GM23338 (cell line): ENCODE data around the gene CLC. TPM values are rescaled to one million over a fixed set of nuclear protein-coding genes. Genes with fewer than 3 reads are reported as not detected.

ENCODE experiments used
- ATAC-seq: fragments of 200-7000 bp; cut with Tn5 transposase; 3 replicates; pipeline ENCODE4 v1.9.1; 2020
- DNase-seq: peaks from one replicate; pipeline ENCODE4 v3.0.0-alpha.2; 2015; ENCODE audit warnings: low spot score
- H2AFZ ChIP-seq: fragments of 200-600 bp; sonication (generic); 2 replicates; pipeline ENCODE4 v1.8.0; 2016; ENCODE audit warnings: antibody characterized with exemption, mild to moderate bottlenecking, moderate library complexity
- H3F3A ChIP-seq: fragments of 200-600 bp; sonication (generic); replicated peaks from 2 replicates; pipeline ENCODE4 v1.8.0; 2017; ENCODE audit warnings: antibody characterized with exemption, mixed run types, low read depth
- H3K27ac ChIP-seq: fragments of 200-600 bp; sonication (generic); 2 replicates; pipeline ENCODE4 v1.6.1; 2016; ENCODE audit warnings: low read depth
- H3K27me3 ChIP-seq: fragments of 200-600 bp; sonication (generic); 2 replicates; pipeline ENCODE4 v1.8.0; 2016; ENCODE audit warnings: mild to moderate bottlenecking, mixed run types, moderate library complexity; ENCODE audit not compliant: insufficient read depth
- H3K36me3 ChIP-seq: fragments of 200-600 bp; sonication (generic); 2 replicates; pipeline ENCODE4 v1.8.0; 2016; ENCODE audit warnings: mild to moderate bottlenecking; ENCODE audit not compliant: insufficient read depth
- H3K4me1 ChIP-seq: fragments of 200-600 bp; sonication (generic); 2 replicates; pipeline ENCODE4 v1.8.0; 2016; ENCODE audit warnings: mild to moderate bottlenecking, moderate library complexity; ENCODE audit not compliant: insufficient read depth
- H3K4me2 ChIP-seq: fragments of 200-600 bp; sonication (generic); 2 replicates; pipeline ENCODE4 v1.7.1; 2017; ENCODE audit warnings: mixed run types
- H3K4me3 ChIP-seq: fragments of 200-600 bp; sonication (generic); 2 replicates; pipeline ENCODE4 v1.6.1; 2016; ENCODE audit warnings: mixed run types
- H3K79me2 ChIP-seq: fragments of 200-600 bp; sonication (generic); replicated peaks from 2 replicates; pipeline ENCODE4 v1.8.0; 2017; ENCODE audit warnings: mild to moderate bottlenecking; ENCODE audit not compliant: insufficient read depth
- H3K9me2 ChIP-seq: fragments of 200-600 bp; sonication (generic); 2 replicates; pipeline ENCODE4 v1.8.0; 2017; ENCODE audit not compliant: insufficient read depth
- H4K20me1 ChIP-seq: fragments of 200-600 bp; sonication (generic); replicated peaks from 2 replicates; pipeline ENCODE4 v1.8.0; 2017; ENCODE audit warnings: mild to moderate bottlenecking; ENCODE audit not compliant: insufficient read depth
- H3K27ac Mint-ChIP-seq: 2 replicates; pipeline ENCODE4 v1.8.0; 2020; ENCODE audit warnings: inconsistent platforms, mild to moderate bottlenecking, moderate library complexity, mixed read lengths
- H3K27me3 Mint-ChIP-seq: 3 replicates; pipeline ENCODE4 v1.8.0; 2022; ENCODE audit warnings: low read depth, mild to moderate bottlenecking, moderate library complexity, mixed read lengths, inconsistent platforms; ENCODE audit not compliant: insufficient read depth, poor library complexity
- H3K36me3 Mint-ChIP-seq: 3 replicates; pipeline ENCODE4 v1.8.0; 2021; ENCODE audit warnings: low read depth, mild to moderate bottlenecking, inconsistent platforms, moderate library complexity, mixed read lengths
- H3K4me1 Mint-ChIP-seq: 3 replicates; pipeline ENCODE4 v1.8.0; 2020; ENCODE audit warnings: mild to moderate bottlenecking, inconsistent platforms, mixed read lengths
- H3K4me3 Mint-ChIP-seq: 3 replicates; pipeline ENCODE4 v1.8.0; 2021; ENCODE audit warnings: moderate library complexity, mild to moderate bottlenecking, inconsistent platforms, mixed read lengths
- H3K9me3 Mint-ChIP-seq: 3 replicates; pipeline ENCODE4 v1.8.0; 2020; ENCODE audit warnings: moderate library complexity, mild to moderate bottlenecking, inconsistent platforms, mixed read lengths
- CREB1 ChIP-seq: fragments of 250-450 bp; sonication (Bioruptor Pico); IDR thresholded peaks from 2 replicates; pipeline ENCODE4 v1.5.0; 2020; ENCODE audit warnings: low read depth, mild to moderate bottlenecking, moderate library complexity
- EZH2 ChIP-seq: fragments of 200-600 bp; sonication (generic); IDR thresholded peaks from one replicate; pipeline ENCODE4 v1.8.0; 2017; ENCODE audit warnings: antibody characterized with exemption, mild to moderate bottlenecking, low read depth; ENCODE audit not compliant: unreplicated experiment
- EZH2phosphoT487 ChIP-seq: fragments of 200-600 bp; sonication (generic); IDR thresholded peaks from one replicate; pipeline ENCODE4 v1.8.1; 2018; ENCODE audit warnings: antibody characterized with exemption; ENCODE audit not compliant: unreplicated experiment
- JUNB ChIP-seq: IDR thresholded peaks from one replicate; pipeline ENCODE4 v1.6.1; 2016; ENCODE audit warnings: antibody characterized with exemption; ENCODE audit not compliant: unreplicated experiment
- NANOG ChIP-seq: IDR thresholded peaks from 2 replicates; pipeline ENCODE4 v1.6.1; 2016; ENCODE audit warnings: antibody characterized with exemption, borderline replicate concordance
- STAT1 ChIP-seq: IDR thresholded peaks from one replicate; pipeline ENCODE4 v1.6.1; 2016; ENCODE audit warnings: antibody characterized with exemption; ENCODE audit not compliant: unreplicated experiment
- ZNF331 ChIP-seq: fragments of 250-450 bp; sonication (Bioruptor Pico); IDR thresholded peaks from 2 replicates; pipeline ENCODE4 v1.5.0; 2020; ENCODE audit warnings: low read depth, mild to moderate bottlenecking, moderate library complexity
- polyA plus RNA-seq: library from polyadenylated mRNA; unstranded; fragments of >200 nt; fragmentation: Nextera tagmentation; extraction: Ambion mirVana; gene quantifications from 2 replicates; pipeline ENCODE4 v1.2.1, GENCODE V29; 2016
- total RNA-seq: library from RNA; depleted of rRNA; stranded (reverse); fragments of >200 nt; shearing (Covaris generic); gene quantifications from 2 replicates; pipeline ENCODE4 v1.2.3, GENCODE V29; 2014
- TF ChIP-seq, protein P1 (sequence below): fragments of 250-450 bp; sonication (Bioruptor Pico); IDR thresholded peaks from 2 replicates; pipeline ENCODE4 v1.5.0; 2020; ENCODE audit warnings: mild to moderate bottlenecking, moderate library complexity
- TF ChIP-seq, protein P2 (sequence below): IDR thresholded peaks from 2 replicates; pipeline ENCODE4 v1.6.1; 2016; ENCODE audit warnings: antibody characterized with exemption

Gene CLC
- total and polyA plus RNA-seq, 2 experiments from 2014 or later, result not detected

DNA sequence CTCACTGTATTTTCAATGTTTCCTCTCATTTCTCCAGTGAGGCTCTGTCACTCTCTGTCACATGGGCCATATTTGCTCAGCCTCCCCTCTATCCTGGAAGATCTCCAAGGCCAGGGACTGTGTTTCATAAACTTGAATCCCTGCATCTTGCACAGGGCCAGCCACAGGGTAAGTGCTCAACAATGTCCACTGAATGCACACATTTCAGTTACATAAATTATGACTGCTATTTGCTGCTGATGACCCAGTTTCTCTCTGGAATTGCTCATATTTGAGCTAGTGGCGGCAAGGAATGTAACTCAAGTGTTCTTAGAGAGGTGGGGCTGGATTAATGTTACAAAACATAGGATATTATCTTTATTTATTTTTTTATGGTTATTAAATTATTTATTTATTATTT is 6.1 kb downstream of the CLC start:
- H3K27me3 Mint-ChIP-seq, result peaks cover 2% of the 10 kb centered on the region
- Histone ChIP-seq H3K4me2 (no peak overlapping the region), H3K9me2 (no peaks in the 10 kb centered on the region), H3K27me3 (no peaks in the 10 kb centered on the region), H3K79me2 (no peaks in the 10 kb centered on the region), H3K4me3 (no peak overlapping the region), H3K36me3 (no peaks in the 10 kb centered on the region), H3F3A (no peaks in the 10 kb centered on the region), H4K20me1 (no peaks in the 10 kb centered on the region), H2AFZ (no peak overlapping the region), H3K27ac (no peak overlapping the region), H3K4me1 (no peaks in the 10 kb centered on the region)
- DNase-seq (no peak), ATAC-seq (no peak)
- no peak overlapping the region for H3K4me3 Mint-ChIP-seq
- H3K9me3 Mint-ChIP-seq, result no peaks in the 10 kb centered on the region
- TF ChIP-seq ZNF331 (CRISPR knock-in tag), result no peak
- TF ChIP-seq, protein P1, sequence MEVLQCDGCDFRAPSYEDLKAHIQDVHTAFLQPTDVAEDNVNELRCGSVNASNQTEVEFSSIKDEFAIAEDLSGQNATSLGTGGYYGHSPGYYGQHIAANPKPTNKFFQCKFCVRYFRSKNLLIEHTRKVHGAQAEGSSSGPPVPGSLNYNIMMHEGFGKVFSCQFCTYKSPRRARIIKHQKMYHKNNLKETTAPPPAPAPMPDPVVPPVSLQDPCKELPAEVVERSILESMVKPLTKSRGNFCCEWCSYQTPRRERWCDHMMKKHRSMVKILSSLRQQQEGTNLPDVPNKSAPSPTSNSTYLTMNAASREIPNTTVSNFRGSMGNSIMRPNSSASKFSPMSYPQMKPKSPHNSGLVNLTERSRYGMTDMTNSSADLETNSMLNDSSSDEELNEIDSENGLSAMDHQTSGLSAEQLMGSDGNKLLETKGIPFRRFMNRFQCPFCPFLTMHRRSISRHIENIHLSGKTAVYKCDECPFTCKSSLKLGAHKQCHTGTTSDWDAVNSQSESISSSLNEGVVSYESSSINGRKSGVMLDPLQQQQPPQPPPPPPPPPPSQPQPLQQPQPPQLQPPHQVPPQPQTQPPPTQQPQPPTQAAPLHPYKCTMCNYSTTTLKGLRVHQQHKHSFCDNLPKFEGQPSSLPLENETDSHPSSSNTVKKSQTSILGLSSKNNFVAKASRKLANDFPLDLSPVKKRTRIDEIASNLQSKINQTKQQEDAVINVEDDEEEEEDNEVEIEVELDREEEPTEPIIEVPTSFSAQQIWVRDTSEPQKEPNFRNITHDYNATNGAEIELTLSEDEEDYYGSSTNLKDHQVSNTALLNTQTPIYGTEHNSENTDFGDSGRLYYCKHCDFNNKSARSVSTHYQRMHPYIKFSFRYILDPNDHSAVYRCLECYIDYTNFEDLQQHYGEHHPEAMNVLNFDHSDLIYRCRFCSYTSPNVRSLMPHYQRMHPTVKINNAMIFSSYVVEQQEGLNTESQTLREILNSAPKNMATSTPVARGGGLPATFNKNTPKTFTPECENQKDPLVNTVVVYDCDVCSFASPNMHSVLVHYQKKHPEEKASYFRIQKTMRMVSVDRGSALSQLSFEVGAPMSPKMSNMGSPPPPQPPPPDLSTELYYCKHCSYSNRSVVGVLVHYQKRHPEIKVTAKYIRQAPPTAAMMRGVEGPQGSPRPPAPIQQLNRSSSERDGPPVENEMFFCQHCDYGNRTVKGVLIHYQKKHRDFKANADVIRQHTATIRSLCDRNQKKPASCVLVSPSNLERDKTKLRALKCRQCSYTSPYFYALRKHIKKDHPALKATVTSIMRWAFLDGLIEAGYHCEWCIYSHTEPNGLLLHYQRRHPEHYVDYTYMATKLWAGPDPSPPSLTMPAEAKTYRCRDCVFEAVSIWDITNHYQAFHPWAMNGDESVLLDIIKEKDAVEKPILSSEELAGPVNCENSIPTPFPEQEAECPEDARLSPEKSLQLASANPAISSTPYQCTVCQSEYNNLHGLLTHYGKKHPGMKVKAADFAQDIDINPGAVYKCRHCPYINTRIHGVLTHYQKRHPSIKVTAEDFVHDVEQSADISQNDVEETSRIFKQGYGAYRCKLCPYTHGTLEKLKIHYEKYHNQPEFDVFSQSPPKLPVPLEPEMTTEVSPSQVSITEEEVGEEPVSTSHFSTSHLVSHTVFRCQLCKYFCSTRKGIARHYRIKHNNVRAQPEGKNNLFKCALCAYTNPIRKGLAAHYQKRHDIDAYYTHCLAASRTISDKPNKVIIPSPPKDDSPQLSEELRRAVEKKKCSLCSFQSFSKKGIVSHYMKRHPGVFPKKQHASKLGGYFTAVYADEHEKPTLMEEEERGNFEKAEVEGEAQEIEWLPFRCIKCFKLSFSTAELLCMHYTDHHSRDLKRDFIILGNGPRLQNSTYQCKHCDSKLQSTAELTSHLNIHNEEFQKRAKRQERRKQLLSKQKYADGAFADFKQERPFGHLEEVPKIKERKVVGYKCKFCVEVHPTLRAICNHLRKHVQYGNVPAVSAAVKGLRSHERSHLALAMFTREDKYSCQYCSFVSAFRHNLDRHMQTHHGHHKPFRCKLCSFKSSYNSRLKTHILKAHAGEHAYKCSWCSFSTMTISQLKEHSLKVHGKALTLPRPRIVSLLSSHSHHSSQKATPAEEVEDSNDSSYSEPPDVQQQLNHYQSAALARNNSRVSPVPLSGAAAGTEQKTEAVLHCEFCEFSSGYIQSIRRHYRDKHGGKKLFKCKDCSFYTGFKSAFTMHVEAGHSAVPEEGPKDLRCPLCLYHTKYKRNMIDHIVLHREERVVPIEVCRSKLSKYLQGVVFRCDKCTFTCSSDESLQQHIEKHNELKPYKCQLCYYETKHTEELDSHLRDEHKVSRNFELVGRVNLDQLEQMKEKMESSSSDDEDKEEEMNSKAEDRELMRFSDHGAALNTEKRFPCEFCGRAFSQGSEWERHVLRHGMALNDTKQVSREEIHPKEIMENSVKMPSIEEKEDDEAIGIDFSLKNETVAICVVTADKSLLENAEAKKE (CRISPR knock-in tag), result no peak
- no peak for TF ChIP-seq EZH2phosphoT487
- TF ChIP-seq NANOG, result no peak
- no peak for TF ChIP-seq CREB1 (CRISPR knock-in tag)
- TF ChIP-seq JUNB, result no peak
- H3K4me1 Mint-ChIP-seq, result no peaks in the 10 kb centered on the region
- H3K27ac Mint-ChIP-seq, result no peak overlapping the region
- no peaks in the 10 kb centered on the region for H3K36me3 Mint-ChIP-seq

DNA sequence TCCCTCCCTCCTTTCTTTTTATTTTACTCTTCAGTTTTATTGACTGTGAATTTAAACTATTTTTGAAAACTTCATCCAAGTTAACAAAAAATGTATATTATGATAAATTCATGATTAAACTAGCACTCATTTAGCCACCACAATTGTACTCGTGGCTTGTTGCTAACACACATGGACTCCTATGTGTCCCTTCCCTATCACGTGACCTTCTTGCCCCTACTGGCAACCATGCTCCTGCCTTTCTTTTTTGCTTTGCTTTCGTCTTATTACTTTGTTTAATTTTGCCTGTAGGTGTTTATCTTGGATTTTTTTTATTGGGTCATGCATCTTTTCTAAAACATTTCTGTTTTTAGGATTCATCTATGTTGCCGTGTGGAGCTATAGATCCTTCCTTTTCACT is 8.2 kb downstream of the CLC start:
- no peaks in the 10 kb centered on the region for H3K4me1 ChIP-seq
- Mint-ChIP-seq H3K27me3 (peaks cover 3% of the 10 kb centered on the region), H3K9me3 (no peaks in the 10 kb centered on the region), H3K4me1 (no peaks in the 10 kb centered on the region), H3K27ac (no peak overlapping the region), H3K36me3 (no peaks in the 10 kb centered on the region), H3K4me3 (no peak overlapping the region)
- no peak overlapping the region for H3K4me2 ChIP-seq
- H4K20me1 ChIP-seq, result no peaks in the 10 kb centered on the region
- H3K27ac ChIP-seq, result no peak overlapping the region
- no peaks in the 10 kb centered on the region for H3K79me2 ChIP-seq
- no peaks in the 10 kb centered on the region for H3F3A ChIP-seq
- H3K4me3 ChIP-seq, result no peak overlapping the region
- DNase-seq (no peak), ATAC-seq (no peak)
- H3K36me3 ChIP-seq, result no peaks in the 10 kb centered on the region
- no peaks in the 10 kb centered on the region for H3K9me2 ChIP-seq
- H2AFZ ChIP-seq, result no peak overlapping the region
- H3K27me3 ChIP-seq, result no peaks in the 10 kb centered on the region
- TF ChIP-seq JUNB (no peak), EZH2 (no peak), STAT1 (no peak), EZH2phosphoT487 (no peak)
- TF ChIP-seq, protein P2, sequence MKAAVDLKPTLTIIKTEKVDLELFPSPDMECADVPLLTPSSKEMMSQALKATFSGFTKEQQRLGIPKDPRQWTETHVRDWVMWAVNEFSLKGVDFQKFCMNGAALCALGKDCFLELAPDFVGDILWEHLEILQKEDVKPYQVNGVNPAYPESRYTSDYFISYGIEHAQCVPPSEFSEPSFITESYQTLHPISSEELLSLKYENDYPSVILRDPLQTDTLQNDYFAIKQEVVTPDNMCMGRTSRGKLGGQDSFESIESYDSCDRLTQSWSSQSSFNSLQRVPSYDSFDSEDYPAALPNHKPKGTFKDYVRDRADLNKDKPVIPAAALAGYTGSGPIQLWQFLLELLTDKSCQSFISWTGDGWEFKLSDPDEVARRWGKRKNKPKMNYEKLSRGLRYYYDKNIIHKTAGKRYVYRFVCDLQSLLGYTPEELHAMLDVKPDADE, result no peak
